Measurements from ENCODE around the gene KLC1. TPM values are rescaled to one million over a fixed set of nuclear protein-coding genes. Genes with fewer than 3 reads are reported as not detected.
A peak's percentile ranks its signal among the peaks of the same experiment; 100 is the strongest.

KLC1 gene
- total and polyA plus RNA-seq, 4 donors: 93.3 to 225 (median 139) TPM

GRCh38 chr14:103667671-103668070 is 38.7 kb downstream of the KLC1 start:
- WGBS, 2 donors: 87 to 96% methylated on average over 4 of the region's 4 CpGs
- peaks cover 32 to 50% (median 33%) of the 10 kb centered on the region in 4 donors for H3K36me3 ChIP-seq (ENCODE audit: control insufficient read depth in 4 of 4, insufficient read depth in 4 of 4, low read length in 4 of 4)

GRCh38 chr14:103668117-103668516 is 39.1 kb downstream of the KLC1 start:
- WGBS, 2 donors: 97 to 98% methylated on average over 3 of the region's 3 CpGs

More at GRCh38 chr14:103667671-103668070, 38.7 kb downstream of the KLC1 start:
- H3K9ac ChIP-seq (ENCODE audit: insufficient read depth in 1 of 2, low read length in 2 of 2): no peak overlapping the region
- no peak overlapping the region for H3K27ac ChIP-seq (ENCODE audit: low read depth in 1 of 2, low read length in 1 of 2)
- peaks cover 0 to 3% (median 0%) of the 10 kb centered on the region in 4 donors for H3K9me3 ChIP-seq (ENCODE audit: control insufficient read depth in 4 of 4, insufficient read depth in 3 of 4, low read length in 3 of 4)
- TF ChIP-seq CTCF (IDR thresholded peaks at IDR 0.05; ENCODE audit: control extremely low read depth, extremely low read depth): no peak
- no peak for ATAC-seq (ENCODE audit: insufficient read depth, low FRiP score)
- DNase-seq: no peak
- no peaks in the 10 kb centered on the region for H3K27me3 ChIP-seq (ENCODE audit: control insufficient read depth in 3 of 3, insufficient read depth in 3 of 3, low read length in 2 of 3)
- no peak overlapping the region for H3K4me3 ChIP-seq
- no peaks in the 10 kb centered on the region for H3K4me1 ChIP-seq (ENCODE audit: control insufficient read depth in 5 of 5, insufficient read depth in 5 of 5, low read length in 5 of 5)

GRCh38 chr14:103669370-103669769 is 40.4 kb downstream of the KLC1 start:
- no peak overlapping the region for H3K9ac ChIP-seq (ENCODE audit: insufficient read depth in 1 of 2, low read length in 2 of 2)
- H3K4me3 ChIP-seq: no peak overlapping the region
- no peaks in the 10 kb centered on the region for H3K4me1 ChIP-seq (ENCODE audit: control insufficient read depth in 5 of 5, insufficient read depth in 5 of 5, low read length in 5 of 5)
- DNase-seq (no peak), ATAC-seq (ENCODE audit: insufficient read depth, low FRiP score) (no peak)
- TF ChIP-seq CTCF (IDR thresholded peaks at IDR 0.05; ENCODE audit: control extremely low read depth, extremely low read depth): no peak
- WGBS, 2 donors: 97 to 98% methylated on average over 2 of the region's 2 CpGs
- H3K36me3 ChIP-seq (ENCODE audit: control insufficient read depth in 4 of 4, insufficient read depth in 4 of 4, low read length in 4 of 4): peaks cover 33 to 50% (median 35%) of the 10 kb centered on the region in 4 donors
- no peaks in the 10 kb centered on the region for H3K9me3 ChIP-seq (ENCODE audit: control insufficient read depth in 4 of 4, insufficient read depth in 3 of 4, low read length in 3 of 4)
- no peaks in the 10 kb centered on the region for H3K27me3 ChIP-seq (ENCODE audit: control insufficient read depth in 3 of 3, insufficient read depth in 3 of 3, low read length in 2 of 3)
- no peak overlapping the region for H3K27ac ChIP-seq (ENCODE audit: low read depth in 1 of 2, low read length in 1 of 2)

More at GRCh38 chr14:103668117-103668516, 39.1 kb downstream of the KLC1 start:
- Histone ChIP-seq H3K36me3 (ENCODE audit: control insufficient read depth in 4 of 4, insufficient read depth in 4 of 4, low read length in 4 of 4) (peaks cover 34 to 54% (median 36%) of the 10 kb centered on the region in 4 donors), H3K27ac (ENCODE audit: low read depth in 1 of 2, low read length in 1 of 2) (no peak overlapping the region), H3K9me3 (ENCODE audit: control insufficient read depth in 4 of 4, insufficient read depth in 3 of 4, low read length in 3 of 4) (peaks cover 0 to 3% (median 0%) of the 10 kb centered on the region in 4 donors), H3K4me1 (ENCODE audit: control insufficient read depth in 5 of 5, insufficient read depth in 5 of 5, low read length in 5 of 5) (no peaks in the 10 kb centered on the region), H3K4me3 (no peak overlapping the region), H3K9ac (ENCODE audit: insufficient read depth in 1 of 2, low read length in 2 of 2) (no peak overlapping the region), H3K27me3 (ENCODE audit: control insufficient read depth in 3 of 3, insufficient read depth in 3 of 3, low read length in 2 of 3) (no peaks in the 10 kb centered on the region)
- no peak for DNase-seq
- no peak for TF ChIP-seq CTCF (IDR thresholded peaks at IDR 0.05; ENCODE audit: control extremely low read depth, extremely low read depth)
- no peak for ATAC-seq (ENCODE audit: insufficient read depth, low FRiP score)

- Histone ChIP-seq H3K9ac (ENCODE audit: insufficient read depth in 1 of 2, low read length in 2 of 2) (no peak overlapping the region), H3K9me3 (ENCODE audit: control insufficient read depth in 4 of 4, insufficient read depth in 3 of 4, low read length in 3 of 4) (no peaks in the 10 kb centered on the region), H3K4me1 (ENCODE audit: control insufficient read depth in 5 of 5, insufficient read depth in 5 of 5, low read length in 5 of 5) (no peaks in the 10 kb centered on the region), H3K4me3 (no peak overlapping the region), H3K36me3 (ENCODE audit: control insufficient read depth in 4 of 4, insufficient read depth in 4 of 4, low read length in 4 of 4) (peaks cover 37 to 51% (median 46%) of the 10 kb centered on the region in 4 donors), H3K27me3 (ENCODE audit: control insufficient read depth in 3 of 3, insufficient read depth in 3 of 3, low read length in 2 of 3) (no peaks in the 10 kb centered on the region), H3K27ac (ENCODE audit: low read depth in 1 of 2, low read length in 1 of 2) (peak overlapping the region in 1 of 2 donors; percentile 11)
- no peak for DNase-seq
- no peak for ATAC-seq (ENCODE audit: insufficient read depth, low FRiP score)
- 95 to 96% methylated on average over 4 of the region's 4 CpGs for WGBS, 2 donors
- TF ChIP-seq CTCF (IDR thresholded peaks at IDR 0.05; ENCODE audit: control extremely low read depth, extremely low read depth): no peak
Observed at GRCh38 chr14:103671911-103672310, 42.9 kb downstream of the KLC1 start.

Data from lung (tissue), 12 donors.